BLaER1 treated with 17β-estradiol and CSF1 and Interleukin-3, amounts not matched to agents 10 nM and 100 nM (cell line): ENCODE data around the gene MRPL32.

Source experiments
- H3K27ac ChIP-seq, 11 experiments: shearing (Covaris generic); formaldehyde crosslinking; 2 replicates each; pipeline ENCODE4 v1.8.1; 2022
- H3K27me3 ChIP-seq, 11 experiments: shearing (Covaris generic); formaldehyde crosslinking; 2 replicates each; pipeline ENCODE4 v1.8.1; 2022
- H3K36me3 ChIP-seq, 11 experiments: shearing (Covaris generic); formaldehyde crosslinking; 2 replicates each; pipeline ENCODE4 v1.8.1; 2022
- H3K4me1 ChIP-seq, 10 experiments: shearing (Covaris generic); formaldehyde crosslinking; 2 replicates each; pipeline ENCODE4 v1.8.1; 2022
- H3K4me2 ChIP-seq, 11 experiments: shearing (Covaris generic); formaldehyde crosslinking; 2 replicates each; pipeline ENCODE4 v1.8.1; 2022
- H3K4me3 ChIP-seq, 10 experiments: shearing (Covaris generic); formaldehyde crosslinking; 2 replicates each; pipeline ENCODE4 v1.8.1; 2022
- H3K9ac ChIP-seq, 11 experiments: shearing (Covaris generic); formaldehyde crosslinking; 2 replicates each; pipeline ENCODE4 v1.8.1; 2022
- H3K9me3 ChIP-seq, 11 experiments: shearing (Covaris generic); formaldehyde crosslinking; replicated peaks in 1 of 11; 2 replicates each; pipeline ENCODE4 v1.8.1; 2022
- H4K20me1 ChIP-seq, 11 experiments: shearing (Covaris generic); formaldehyde crosslinking; 2 replicates each; pipeline ENCODE4 v1.8.1; 2022
- Cebpa-rat ChIP-seq, 11 experiments: shearing (Covaris generic); IDR thresholded peaks; 2 replicates each; pipeline ENCODE4 v1.8.1; 2022

The MRPL32 gene

DNA sequence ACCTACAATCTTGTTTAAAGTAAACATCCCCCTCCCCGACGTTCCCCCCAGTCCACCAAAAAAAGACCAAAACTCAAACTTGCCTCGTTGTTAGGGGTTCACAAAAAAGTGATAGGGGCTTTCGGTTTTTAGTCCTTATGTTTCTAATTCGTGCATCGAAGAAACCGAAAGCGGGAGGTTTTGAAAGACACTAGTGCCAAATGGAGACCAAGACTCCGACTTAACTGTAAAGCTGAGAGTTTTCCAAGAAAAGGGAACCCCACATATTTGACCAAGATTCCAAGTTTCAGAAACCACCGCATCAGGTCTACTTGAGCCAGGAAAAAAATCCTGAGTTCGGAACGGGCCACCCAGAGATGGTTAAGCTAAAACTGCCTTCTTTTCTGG is 736 bp upstream of the MRPL32 start:
- Histone ChIP-seq H3K27me3 (no peaks in the 10 kb centered on the region), H3K27ac (peak overlapping the region; percentile 73 to 97 (median 94)), H3K9me3 (no peaks in the 10 kb centered on the region), H4K20me1 (peaks cover 33 to 87% (median 67%) of the 10 kb centered on the region in 11 experiments; a peak in 20 of 22 replicates), H3K9ac (peak overlapping the region; percentile 88 to 98 (median 94)), H3K4me2 (peak overlapping the region; percentile 75 to 96 (median 91)), H3K4me3 (peak overlapping the region; percentile 80 to 96 (median 90)), H3K36me3 (peaks cover 24 to 64% (median 33%) of the 10 kb centered on the region in 11 experiments), H3K4me1 (peaks cover 47 to 66% (median 58%) of the 10 kb centered on the region in 10 experiments)
- TF ChIP-seq Cebpa-rat (IDR thresholded peaks at IDR 0.05), result no peak

GRCh38 chr7:42932811-42933591 is 825 bp downstream of the MRPL32 start:
- Histone ChIP-seq H3K9me3 (no peaks in the 10 kb centered on the region), H3K36me3 (peaks cover 24 to 64% (median 33%) of the 10 kb centered on the region in 11 experiments), H3K4me1 (peaks cover 36 to 50% (median 46%) of the 10 kb centered on the region in 10 experiments), H3K27me3 (no peaks in the 10 kb centered on the region), H3K27ac (peak overlapping the region; percentile 36 to 97 (median 94); a peak in 21 of 22 replicates), H4K20me1 (peaks cover 27 to 79% (median 53%) of the 10 kb centered on the region in 11 experiments; a peak in 20 of 22 replicates), H3K9ac (peak overlapping the region; percentile 84 to 98 (median 94)), H3K4me3 (peak overlapping the region; percentile 80 to 96 (median 90)), H3K4me2 (peak overlapping the region; percentile 87 to 98 (median 95))
- no peak for TF ChIP-seq Cebpa-rat (IDR thresholded peaks at IDR 0.05)

DNA sequence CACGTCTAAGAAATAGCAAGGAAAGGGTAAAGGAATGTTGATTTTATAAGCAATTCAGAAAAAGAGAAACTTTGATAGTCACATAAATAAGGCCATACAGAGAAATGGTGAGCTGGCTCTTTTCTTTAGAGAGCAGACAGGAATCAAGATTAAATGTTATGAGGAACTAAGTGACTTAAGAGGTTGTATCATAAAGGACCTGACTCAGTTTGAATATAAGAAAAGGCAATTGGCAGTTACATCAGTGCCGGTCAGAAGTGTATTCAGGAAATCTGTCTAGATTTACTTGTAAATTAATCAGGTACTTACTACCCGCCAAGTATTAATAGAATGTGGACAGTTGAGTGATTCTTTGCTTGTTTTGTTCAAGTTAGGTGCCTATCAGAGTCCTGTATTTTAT is 2.1 kb downstream of the MRPL32 start:
- no peak for TF ChIP-seq Cebpa-rat (IDR thresholded peaks at IDR 0.05)
- Histone ChIP-seq H3K4me1 (peaks cover 29 to 37% (median 33%) of the 10 kb centered on the region in 10 experiments), H3K36me3 (peaks cover 36 to 66% (median 43%) of the 10 kb centered on the region in 11 experiments), H3K9ac (no peak overlapping the region), H3K4me2 (peak overlapping the region; percentile 4 to 98 (median 94); a peak in 19 of 22 replicates), H3K27me3 (no peaks in the 10 kb centered on the region), H3K9me3 (no peaks in the 10 kb centered on the region), H3K27ac (no peak overlapping the region), H3K4me3 (peak overlapping the region in 1 of 10 experiments; percentile 88; a peak in 1 of 20 replicates), H4K20me1 (peaks cover 14 to 72% (median 40%) of the 10 kb centered on the region in 11 experiments; a peak in 19 of 22 replicates)

GRCh38 chr7:42935861-42936260 is 3.7 kb downstream of the MRPL32 start:
- Histone ChIP-seq H3K4me2 (no peak overlapping the region), H3K4me1 (peaks cover 14 to 22% (median 18%) of the 10 kb centered on the region in 10 experiments), H3K9me3 (no peaks in the 10 kb centered on the region), H3K27ac (no peak overlapping the region), H4K20me1 (peaks cover 0 to 56% (median 24%) of the 10 kb centered on the region in 11 experiments; a peak in 17 of 22 replicates), H3K4me3 (no peak overlapping the region), H3K27me3 (no peaks in the 10 kb centered on the region), H3K36me3 (peaks cover 43 to 70% (median 50%) of the 10 kb centered on the region in 11 experiments), H3K9ac (peak overlapping the region in 1 of 11 experiments; percentile 22; a peak in 1 of 22 replicates)
- no peak for TF ChIP-seq Cebpa-rat (IDR thresholded peaks at IDR 0.05)

- no peak overlapping the region for H3K4me3 ChIP-seq
- H3K27ac ChIP-seq, result no peak overlapping the region
- H4K20me1 ChIP-seq, result peaks cover 0 to 35% (median 0%) of the 10 kb centered on the region in 11 experiments; a peak in 7 of 22 replicates
- TF ChIP-seq Cebpa-rat (IDR thresholded peaks at IDR 0.05), result no peak
- no peaks in the 10 kb centered on the region for H3K9me3 ChIP-seq
- no peaks in the 10 kb centered on the region for H3K27me3 ChIP-seq
- H3K4me2 ChIP-seq, result no peak overlapping the region
- H3K4me1 ChIP-seq, result peaks cover 0 to 6% (median 0%) of the 10 kb centered on the region in 10 experiments; a peak in 5 of 20 replicates
- H3K9ac ChIP-seq, result no peak overlapping the region
- H3K36me3 ChIP-seq, result peaks cover 43 to 64% (median 50%) of the 10 kb centered on the region in 11 experiments
Measured at GRCh38 chr7:42939457-42940240, 7.5 kb downstream of the MRPL32 start.

GRCh38 chr7:42940985-42941847 is 9.0 kb downstream of the MRPL32 start:
- Histone ChIP-seq H4K20me1 (peaks cover 0 to 19% (median 0%) of the 10 kb centered on the region in 11 experiments; a peak in 6 of 22 replicates), H3K9ac (no peak overlapping the region), H3K4me3 (no peak overlapping the region), H3K9me3 (no peaks in the 10 kb centered on the region), H3K4me1 (peaks cover 8 to 16% (median 14%) of the 10 kb centered on the region in 10 experiments; a peak in 17 of 20 replicates), H3K27me3 (no peaks in the 10 kb centered on the region), H3K27ac (no peak overlapping the region), H3K36me3 (peaks cover 28 to 48% (median 35%) of the 10 kb centered on the region in 11 experiments), H3K4me2 (no peak overlapping the region)
- TF ChIP-seq Cebpa-rat (IDR thresholded peaks at IDR 0.05), result no peak

- H3K4me1 ChIP-seq, result peaks cover 8 to 24% (median 17%) of the 10 kb centered on the region in 10 experiments; a peak in 17 of 20 replicates
- H3K4me3 ChIP-seq, result peak overlapping the region in 6 of 10 experiments; percentile 19 to 41 (median 29); a peak in 3 of 20 replicates
- peaks cover 0 to 6% (median 0%) of the 10 kb centered on the region in 11 experiments; a peak in 2 of 22 replicates for H3K9me3 ChIP-seq
- no peaks in the 10 kb centered on the region for H3K27me3 ChIP-seq
- TF ChIP-seq Cebpa-rat (IDR thresholded peaks at IDR 0.05), result no peak
- H3K27ac ChIP-seq, result peak overlapping the region in 6 of 11 experiments; percentile 18 to 42 (median 30); a peak in 8 of 22 replicates
- H3K4me2 ChIP-seq, result peak overlapping the region; percentile 55 to 78 (median 69)
- H3K36me3 ChIP-seq, result peaks cover 0 to under 1% (median 0%) of the 10 kb centered on the region in 11 experiments; a peak in 1 of 22 replicates
- H3K9ac ChIP-seq, result peak overlapping the region in 10 of 11 experiments; percentile 30 to 57 (median 39); a peak in 15 of 22 replicates
- H4K20me1 ChIP-seq, result peaks cover 0 to 5% (median 0%) of the 10 kb centered on the region in 11 experiments; a peak in 1 of 22 replicates
Measured at GRCh38 chr7:42945821-42946626, 13.8 kb downstream of the MRPL32 start.
